Measurements from ENCODE around the gene KCMF1.
A peak's percentile ranks its signal among the peaks of the same experiment; 100 is the strongest.

Gene KCMF1

GRCh38 chr2:84986018-84986417 is 15.1 kb downstream of the KCMF1 start:
- TF ChIP-seq ZNF585B (tag by site-specific recombination; IDR thresholded peaks at IDR 0.05) (no peak), ZNF521 (tag by site-specific recombination; IDR thresholded peaks at IDR 0.05) (no peak), ZNF18 (tag by site-specific recombination; IDR thresholded peaks at IDR 0.05) (no peak), HOXD13 (CRISPR knock-in tag; IDR thresholded peaks at IDR 0.05; ENCODE audit: borderline replicate concordance) (no peak), ZNF747 (tag by site-specific recombination; IDR thresholded peaks at IDR 0.05) (no peak), SP3 (tag by site-specific recombination; IDR thresholded peaks at IDR 0.05) (no peak), YY2 (tag by site-specific recombination; IDR thresholded peaks at IDR 0.05) (no peak), ZNF350 (tag by site-specific recombination; IDR thresholded peaks at IDR 0.05) (no peak), ZNF114 (tag by site-specific recombination; IDR thresholded peaks at IDR 0.05) (no peak), KLF9 (tag by site-specific recombination; IDR thresholded peaks at IDR 0.05; ENCODE audit: low read depth) (no peak), FEZF1 (tag by site-specific recombination; IDR thresholded peaks at IDR 0.05) (no peak)
- TF ChIP-seq, protein P1, sequence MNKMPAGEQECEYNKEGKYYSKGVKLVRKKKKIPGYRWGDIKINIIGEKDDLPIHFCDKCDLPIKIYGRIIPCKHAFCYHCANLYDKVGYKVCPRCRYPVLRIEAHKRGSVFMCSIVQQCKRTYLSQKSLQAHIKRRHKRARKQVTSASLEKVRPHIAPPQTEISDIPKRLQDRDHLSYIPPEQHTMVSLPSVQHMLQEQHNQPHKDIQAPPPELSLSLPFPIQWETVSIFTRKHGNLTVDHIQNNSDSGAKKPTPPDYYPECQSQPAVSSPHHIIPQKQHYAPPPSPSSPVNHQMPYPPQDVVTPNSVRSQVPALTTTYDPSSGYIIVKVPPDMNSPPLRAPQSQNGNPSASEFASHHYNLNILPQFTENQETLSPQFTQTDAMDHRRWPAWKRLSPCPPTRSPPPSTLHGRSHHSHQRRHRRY (tag by site-specific recombination; IDR thresholded peaks at IDR 0.05): no peak
- TF ChIP-seq, protein P2, sequence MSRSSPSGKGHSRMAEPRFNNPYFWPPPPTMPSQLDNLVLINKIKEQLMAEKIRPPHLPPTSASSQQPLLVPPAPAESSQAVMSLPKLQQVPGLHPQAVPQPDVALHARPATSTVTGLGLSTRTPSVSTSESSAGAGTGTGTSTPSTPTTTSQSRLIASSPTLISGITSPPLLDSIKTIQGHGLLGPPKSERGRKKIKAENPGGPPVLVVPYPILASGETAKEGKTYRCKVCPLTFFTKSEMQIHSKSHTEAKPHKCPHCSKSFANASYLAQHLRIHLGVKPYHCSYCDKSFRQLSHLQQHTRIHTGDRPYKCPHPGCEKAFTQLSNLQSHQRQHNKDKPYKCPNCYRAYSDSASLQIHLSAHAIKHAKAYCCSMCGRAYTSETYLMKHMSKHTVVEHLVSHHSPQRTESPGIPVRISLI (tag by site-specific recombination; IDR thresholded peaks at IDR 0.05): no peak
- no peaks in the 10 kb centered on the region for H3K9me3 ChIP-seq (ENCODE audit: control insufficient read depth, insufficient read depth, low read depth, low read length)
- H3K27ac ChIP-seq (ENCODE audit: extremely low read depth, low read depth, low read length): no peak overlapping the region
- ChIA-PET CTCF (interaction anchor here (0.6 to 1.4 kb wide), 2 partner anchors 9 to 60 kb away, joined by 3 to 5 read pairs; no protein-coding TSS in a partner anchor), POLR2A (interaction anchor here (2.3 kb wide), 1 partner anchor 15 kb away, joined by 6 read pairs; the partner anchor contains the start of gene KCMF1)
- peaks cover 0 to 6% of the 10 kb centered on the region in 2 experiments; a peak in 1 of 3 replicates for H3K36me3 ChIP-seq (ENCODE audit: control insufficient read depth in 2 of 2, insufficient read depth in 1 of 2, low read length in 2 of 2)
- H3K4me3 ChIP-seq (ENCODE audit: low read depth, low read length): no peak overlapping the region
- H3K4me1 ChIP-seq (ENCODE audit: control insufficient read depth, insufficient read depth, low read length): peaks cover 17% of the 10 kb centered on the region

DNA sequence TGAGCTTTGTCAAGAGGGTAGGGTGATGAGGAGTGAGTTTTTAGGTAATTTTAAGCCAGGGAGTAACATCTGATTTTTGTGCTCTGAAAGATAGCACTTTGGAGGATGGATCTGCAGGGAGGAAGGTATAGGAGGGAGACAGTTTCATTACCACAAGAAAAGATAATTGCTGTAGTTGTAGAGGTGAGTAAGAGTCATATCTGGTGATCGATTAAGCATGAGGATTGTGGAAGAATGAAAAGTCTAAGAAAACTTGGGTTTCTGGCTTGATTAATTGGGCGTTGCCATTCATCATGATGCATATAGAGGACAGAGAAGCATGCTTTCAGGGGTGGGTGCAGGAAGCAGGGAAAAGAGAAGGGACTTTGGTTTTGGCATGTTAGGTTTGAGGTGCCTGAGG is 18.5 kb downstream of the KCMF1 start:
- H3K4me1 ChIP-seq (ENCODE audit: control insufficient read depth, insufficient read depth, low read length): peaks cover 27% of the 10 kb centered on the region
- no peak overlapping the region for H3K27ac ChIP-seq (ENCODE audit: extremely low read depth, low read depth, low read length)
- TF ChIP-seq ZNF433 (tag by site-specific recombination; IDR thresholded peaks at IDR 0.05; ENCODE audit: low read depth) (no peak), BCL11B (tag by site-specific recombination; IDR thresholded peaks at IDR 0.05; ENCODE audit: low read depth) (no peak), FEZF1 (tag by site-specific recombination; IDR thresholded peaks at IDR 0.05) (no peak), ZNF747 (tag by site-specific recombination; IDR thresholded peaks at IDR 0.05) (no peak), ZNF585B (tag by site-specific recombination; IDR thresholded peaks at IDR 0.05) (no peak), KLF17 (tag by site-specific recombination; IDR thresholded peaks at IDR 0.05) (no peak), ZNF354C (tag by site-specific recombination; IDR thresholded peaks at IDR 0.05; ENCODE audit: borderline replicate concordance, low read depth) (no peak)
- H3K4me3 ChIP-seq (ENCODE audit: low read depth, low read length): no peak overlapping the region
- peaks cover 0 to 2% of the 10 kb centered on the region in 2 experiments; a peak in 1 of 3 replicates for H3K36me3 ChIP-seq (ENCODE audit: control insufficient read depth in 2 of 2, insufficient read depth in 1 of 2, low read length in 2 of 2)
- POLR2A ChIA-PET: no interaction called here
- CTCF ChIA-PET: interaction anchor here (3.2 kb wide), 1 partner anchor 64 kb away, joined by 15 read pairs; no protein-coding TSS in a partner anchor
- no peaks in the 10 kb centered on the region for H3K9me3 ChIP-seq (ENCODE audit: control insufficient read depth, insufficient read depth, low read depth, low read length)

DNA sequence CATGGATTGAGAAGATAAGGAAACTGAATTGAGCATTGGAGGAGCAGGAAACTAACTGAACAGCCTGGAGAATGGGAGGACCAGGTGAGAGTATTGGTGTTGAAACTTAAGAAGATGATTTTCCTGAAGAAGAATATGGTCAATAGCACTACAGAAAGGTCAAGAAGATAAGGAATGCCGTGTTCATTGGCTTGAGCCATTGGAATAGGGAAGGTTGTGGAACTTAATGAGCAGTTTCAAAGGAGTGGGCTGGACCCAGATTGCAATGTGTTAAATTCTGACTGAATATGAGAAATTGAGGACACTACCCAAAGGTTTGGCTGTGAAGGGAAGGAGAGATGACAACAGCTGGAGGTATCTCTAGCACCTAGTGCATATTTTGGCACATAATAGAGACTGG is 19.0 kb downstream of the KCMF1 start:
- Histone ChIP-seq H3K36me3 (ENCODE audit: control insufficient read depth in 2 of 2, insufficient read depth in 1 of 2, low read length in 2 of 2) (no peaks in the 10 kb centered on the region; a peak in 1 of 3 replicates), H3K9me3 (ENCODE audit: control insufficient read depth, insufficient read depth, low read depth, low read length) (no peaks in the 10 kb centered on the region), H3K4me1 (ENCODE audit: control insufficient read depth, insufficient read depth, low read length) (peaks cover 27% of the 10 kb centered on the region), H3K4me3 (ENCODE audit: low read depth, low read length) (no peak overlapping the region), H3K27ac (ENCODE audit: extremely low read depth, low read depth, low read length) (no peak overlapping the region)
- CTCF ChIA-PET: interaction anchor here (0.7 to 3.2 kb wide), 3 partner anchors 15 to 64 kb away, joined by 3 to 15 read pairs (median 5); no protein-coding TSS in a partner anchor
- TF ChIP-seq ZSCAN23 (tag by site-specific recombination; IDR thresholded peaks at IDR 0.05) (no peak), SP7 (tag by site-specific recombination; IDR thresholded peaks at IDR 0.05) (peak; percentile 62)
- POLR2A ChIA-PET: no interaction called here
